SK-N-SH treated with all-trans-retinoic acid at 6 μM for 48 hours (cell line): ENCODE data around the gene DNHD1.

Experiments used
- ATAC-seq: fragments of 200-7000 bp; cut with Tn5 transposase; 3 replicates; pipeline ENCODE4 v1.9.1; 2020; ENCODE audit warnings: mild to moderate bottlenecking, moderate library complexity
- ARNTL ChIP-seq: fragments of 450-650 bp; formaldehyde crosslinking; IDR thresholded peaks from 2 replicates; pipeline ENCODE4 v1.5.0; 2020; ENCODE audit warnings: low read depth, mild to moderate bottlenecking, moderate library complexity, borderline replicate concordance
- BACH2 ChIP-seq: fragments of 250-450 bp; sonication (Bioruptor Pico); IDR thresholded peaks from 2 replicates; pipeline ENCODE4 v1.9.0; 2021; ENCODE audit warnings: mild to moderate bottlenecking, borderline replicate concordance
- CSDC2 ChIP-seq: fragments of 250-450 bp; sonication (Bioruptor Pico); IDR thresholded peaks from 2 replicates; pipeline ENCODE4 v1.5.0; 2020; ENCODE audit warnings: mild to moderate bottlenecking, moderate library complexity
- ESRRG ChIP-seq: fragments of 250-450 bp; sonication (Bioruptor Pico); IDR thresholded peaks from 2 replicates; pipeline ENCODE4 v1.6.1; 2021; ENCODE audit warnings: mild to moderate bottlenecking
- GLIS3 ChIP-seq: fragments of 250-450 bp; sonication (Bioruptor Pico); IDR thresholded peaks from 2 replicates; pipeline ENCODE4 v1.5.0; 2020; ENCODE audit warnings: mild to moderate bottlenecking, moderate library complexity
- ISL1 ChIP-seq: fragments of 250-450 bp; sonication (Bioruptor Pico); IDR thresholded peaks from 2 replicates; pipeline ENCODE4 v2.1.2; 2022; ENCODE audit warnings: mild to moderate bottlenecking, moderate library complexity
- OSR1 ChIP-seq: fragments of 250-450 bp; sonication (Bioruptor Pico); IDR thresholded peaks from 2 replicates; pipeline ENCODE4 v1.8.0; 2022; ENCODE audit warnings: moderate library complexity, mild to moderate bottlenecking, inconsistent platforms
- RARB ChIP-seq: fragments of 250-450 bp; sonication (Bioruptor Pico); IDR thresholded peaks from 2 replicates; pipeline ENCODE4 v1.8.0; 2021; ENCODE audit warnings: mild to moderate bottlenecking, moderate library complexity
- SNAI2 ChIP-seq: fragments of 250-450 bp; sonication (Bioruptor Pico); IDR thresholded peaks from 2 replicates; pipeline ENCODE4 v1.5.0; 2020; ENCODE audit warnings: mild to moderate bottlenecking, moderate library complexity
- TCF4 ChIP-seq: fragments of 250-450 bp; sonication (Bioruptor Pico); IDR thresholded peaks from 2 replicates; pipeline ENCODE4 v1.8.0; 2021; ENCODE audit warnings: mild to moderate bottlenecking, moderate library complexity, borderline replicate concordance
- TOX ChIP-seq: fragments of 250-450 bp; sonication (Bioruptor Pico); IDR thresholded peaks from 2 replicates; pipeline ENCODE4 v1.8.0; 2021; ENCODE audit warnings: mild to moderate bottlenecking, moderate library complexity, borderline replicate concordance
- ZC3H10 ChIP-seq: fragments of 250-450 bp; sonication (Bioruptor Pico); IDR thresholded peaks from 2 replicates; pipeline ENCODE4 v1.5.1; 2021; ENCODE audit warnings: mild to moderate bottlenecking, moderate library complexity
- ZFP3 ChIP-seq: fragments of 250-450 bp; sonication (Bioruptor Pico); IDR thresholded peaks from 2 replicates; pipeline ENCODE4 v1.5.0; 2020; ENCODE audit warnings: mild to moderate bottlenecking, moderate library complexity
- ZFP30 ChIP-seq: fragments of 450-650 bp; formaldehyde crosslinking; IDR thresholded peaks from 2 replicates; pipeline ENCODE4 v1.5.0; 2022; ENCODE audit warnings: mild to moderate bottlenecking, moderate library complexity
- ZNF565 ChIP-seq: fragments of 450-650 bp; formaldehyde crosslinking; conservative IDR thresholded peaks from 2 replicates; pipeline ENCODE4 v1.5.0; 2020; ENCODE audit warnings: low read depth, mild to moderate bottlenecking, moderate library complexity
- ZNF70 ChIP-seq: fragments of 450-650 bp; formaldehyde crosslinking; IDR thresholded peaks from 2 replicates; pipeline ENCODE4 v1.5.0; 2020; ENCODE audit warnings: mild to moderate bottlenecking, moderate library complexity
- ZNF8 ChIP-seq: fragments of 450-650 bp; formaldehyde crosslinking; IDR thresholded peaks from 2 replicates; pipeline ENCODE4 v1.5.0; 2020; ENCODE audit warnings: mild to moderate bottlenecking, moderate library complexity
- TF ChIP-seq, protein P1 (sequence below): fragments of 250-450 bp; sonication (Bioruptor Pico); IDR thresholded peaks from 2 replicates; pipeline ENCODE4 v1.5.1; 2021; ENCODE audit warnings: mild to moderate bottlenecking, moderate library complexity
- TF ChIP-seq, protein P2 (sequence below): fragments of 250-450 bp; sonication (Bioruptor Pico); IDR thresholded peaks from 2 replicates; pipeline ENCODE4 v1.5.1; 2020; ENCODE audit warnings: low read depth, mild to moderate bottlenecking, moderate library complexity
- TF ChIP-seq, protein P3 (sequence below): fragments of 250-450 bp; sonication (Bioruptor Pico); IDR thresholded peaks from 2 replicates; pipeline ENCODE4 v1.5.0; 2020; ENCODE audit warnings: mild to moderate bottlenecking, moderate library complexity
- TF ChIP-seq, protein P4 (sequence below): fragments of 250-450 bp; sonication (Bioruptor Pico); IDR thresholded peaks from 2 replicates; pipeline ENCODE4 v1.8.0; 2021; ENCODE audit warnings: low read depth, mild to moderate bottlenecking, moderate library complexity, borderline replicate concordance
- TF ChIP-seq, protein P5 (sequence below): fragments of 250-450 bp; sonication (Bioruptor Pico); IDR thresholded peaks from 2 replicates; pipeline ENCODE4 v1.8.0; 2020; ENCODE audit warnings: mild to moderate bottlenecking, moderate library complexity, borderline replicate concordance

Gene DNHD1

DNA sequence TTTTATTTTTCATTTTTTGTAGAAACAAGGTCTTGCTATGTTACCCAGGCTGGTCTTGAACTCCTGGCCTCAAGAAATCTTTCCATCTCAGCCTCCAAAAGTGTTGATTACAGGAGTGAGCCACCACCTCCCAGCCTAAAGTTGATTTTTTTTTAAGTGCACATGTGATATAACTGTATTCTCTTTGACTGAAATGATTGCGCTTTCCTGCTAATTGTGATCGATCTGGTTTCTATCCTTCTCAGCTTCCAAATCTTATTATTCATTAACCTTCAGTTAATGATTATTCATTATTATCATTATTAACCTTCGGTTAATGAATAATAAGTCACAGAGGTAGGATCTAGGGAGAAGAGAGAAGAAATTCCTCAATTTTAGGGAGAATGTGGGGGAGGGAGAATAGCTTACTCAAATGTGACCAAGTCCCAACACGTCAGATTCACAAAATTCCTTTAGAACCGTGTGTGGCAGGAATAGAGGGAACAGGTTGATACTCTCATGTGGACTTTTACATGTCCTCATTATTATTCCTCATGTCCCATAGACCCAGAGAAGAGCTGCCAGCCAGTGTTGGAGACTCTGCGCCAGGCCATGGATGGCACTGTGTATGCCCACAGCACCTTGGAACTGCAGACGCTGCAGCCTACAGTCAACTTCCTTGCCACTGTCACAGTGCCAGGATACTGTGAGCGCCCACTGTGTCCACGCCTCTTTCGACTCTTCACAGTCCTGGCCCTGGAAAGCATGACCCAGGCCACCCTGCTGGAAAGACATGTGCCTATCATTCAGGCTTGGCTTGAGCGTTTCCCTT lies 59.3 kb downstream of the DNHD1 start:
- no peak for ATAC-seq
- TF ChIP-seq ZNF8 (no peak), ISL1 (CRISPR knock-in tag) (no peak), ARNTL (CRISPR knock-in tag) (no peak), ZFP3 (CRISPR knock-in tag) (no peak), OSR1 (no peak), ZNF565 (CRISPR knock-in tag) (no peak), RARB (CRISPR knock-in tag) (no peak), CSDC2 (CRISPR knock-in tag) (no peak), TOX (no peak)
- TF ChIP-seq, protein P1, sequence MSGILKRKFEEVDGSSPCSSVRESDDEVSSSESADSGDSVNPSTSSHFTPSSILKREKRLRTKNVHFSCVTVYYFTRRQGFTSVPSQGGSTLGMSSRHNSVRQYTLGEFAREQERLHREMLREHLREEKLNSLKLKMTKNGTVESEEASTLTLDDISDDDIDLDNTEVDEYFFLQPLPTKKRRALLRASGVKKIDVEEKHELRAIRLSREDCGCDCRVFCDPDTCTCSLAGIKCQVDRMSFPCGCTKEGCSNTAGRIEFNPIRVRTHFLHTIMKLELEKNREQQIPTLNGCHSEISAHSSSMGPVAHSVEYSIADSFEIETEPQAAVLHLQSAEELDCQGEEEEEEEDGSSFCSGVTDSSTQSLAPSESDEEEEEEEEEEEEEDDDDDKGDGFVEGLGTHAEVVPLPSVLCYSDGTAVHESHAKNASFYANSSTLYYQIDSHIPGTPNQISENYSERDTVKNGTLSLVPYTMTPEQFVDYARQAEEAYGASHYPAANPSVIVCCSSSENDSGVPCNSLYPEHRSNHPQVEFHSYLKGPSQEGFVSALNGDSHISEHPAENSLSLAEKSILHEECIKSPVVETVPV (CRISPR knock-in tag), result no peak
- TF ChIP-seq, all 23 proteins: peak for 0

DNA sequence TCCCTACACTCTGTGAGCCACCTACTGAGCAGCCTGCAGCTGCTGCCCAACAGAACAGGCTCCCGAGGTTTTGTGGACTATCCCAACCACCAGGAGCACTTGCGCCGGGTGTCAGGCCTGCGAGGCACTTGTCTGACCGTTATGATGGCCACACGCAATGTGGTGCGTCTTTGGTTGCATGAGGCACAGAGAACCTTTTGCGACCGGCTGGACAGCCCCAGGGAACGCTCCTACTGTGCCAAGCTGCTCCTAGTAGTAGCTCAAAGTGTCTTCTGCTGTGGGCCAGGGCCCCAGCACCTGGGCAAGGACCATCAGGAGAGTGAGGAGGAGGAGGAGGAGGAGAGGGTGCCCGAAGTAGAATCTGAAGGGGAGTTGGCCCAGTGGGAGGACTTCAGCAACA lies 60.0 kb downstream of the DNHD1 start:
- TF ChIP-seq OSR1 (no peak), SNAI2 (CRISPR knock-in tag) (no peak), ZC3H10 (CRISPR knock-in tag) (no peak), ISL1 (CRISPR knock-in tag) (no peak), BACH2 (CRISPR knock-in tag) (no peak), ZNF70 (CRISPR knock-in tag) (no peak), ESRRG (no peak), GLIS3 (CRISPR knock-in tag) (no peak), CSDC2 (CRISPR knock-in tag) (no peak), ZNF565 (CRISPR knock-in tag) (no peak), ZNF8 (no peak), ZFP30 (CRISPR knock-in tag) (no peak), RARB (CRISPR knock-in tag) (no peak), TCF4 (CRISPR knock-in tag) (no peak), TOX (no peak)
- TF ChIP-seq, protein P2, sequence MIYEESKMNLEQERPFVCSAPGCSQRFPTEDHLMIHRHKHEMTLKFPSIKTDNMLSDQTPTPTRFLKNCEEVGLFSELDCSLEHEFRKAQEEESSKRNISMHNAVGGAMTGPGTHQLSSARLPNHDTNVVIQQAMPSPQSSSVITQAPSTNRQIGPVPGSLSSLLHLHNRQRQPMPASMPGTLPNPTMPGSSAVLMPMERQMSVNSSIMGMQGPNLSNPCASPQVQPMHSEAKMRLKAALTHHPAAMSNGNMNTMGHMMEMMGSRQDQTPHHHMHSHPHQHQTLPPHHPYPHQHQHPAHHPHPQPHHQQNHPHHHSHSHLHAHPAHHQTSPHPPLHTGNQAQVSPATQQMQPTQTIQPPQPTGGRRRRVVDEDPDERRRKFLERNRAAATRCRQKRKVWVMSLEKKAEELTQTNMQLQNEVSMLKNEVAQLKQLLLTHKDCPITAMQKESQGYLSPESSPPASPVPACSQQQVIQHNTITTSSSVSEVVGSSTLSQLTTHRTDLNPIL (CRISPR knock-in tag), result no peak
- TF ChIP-seq, protein P3, sequence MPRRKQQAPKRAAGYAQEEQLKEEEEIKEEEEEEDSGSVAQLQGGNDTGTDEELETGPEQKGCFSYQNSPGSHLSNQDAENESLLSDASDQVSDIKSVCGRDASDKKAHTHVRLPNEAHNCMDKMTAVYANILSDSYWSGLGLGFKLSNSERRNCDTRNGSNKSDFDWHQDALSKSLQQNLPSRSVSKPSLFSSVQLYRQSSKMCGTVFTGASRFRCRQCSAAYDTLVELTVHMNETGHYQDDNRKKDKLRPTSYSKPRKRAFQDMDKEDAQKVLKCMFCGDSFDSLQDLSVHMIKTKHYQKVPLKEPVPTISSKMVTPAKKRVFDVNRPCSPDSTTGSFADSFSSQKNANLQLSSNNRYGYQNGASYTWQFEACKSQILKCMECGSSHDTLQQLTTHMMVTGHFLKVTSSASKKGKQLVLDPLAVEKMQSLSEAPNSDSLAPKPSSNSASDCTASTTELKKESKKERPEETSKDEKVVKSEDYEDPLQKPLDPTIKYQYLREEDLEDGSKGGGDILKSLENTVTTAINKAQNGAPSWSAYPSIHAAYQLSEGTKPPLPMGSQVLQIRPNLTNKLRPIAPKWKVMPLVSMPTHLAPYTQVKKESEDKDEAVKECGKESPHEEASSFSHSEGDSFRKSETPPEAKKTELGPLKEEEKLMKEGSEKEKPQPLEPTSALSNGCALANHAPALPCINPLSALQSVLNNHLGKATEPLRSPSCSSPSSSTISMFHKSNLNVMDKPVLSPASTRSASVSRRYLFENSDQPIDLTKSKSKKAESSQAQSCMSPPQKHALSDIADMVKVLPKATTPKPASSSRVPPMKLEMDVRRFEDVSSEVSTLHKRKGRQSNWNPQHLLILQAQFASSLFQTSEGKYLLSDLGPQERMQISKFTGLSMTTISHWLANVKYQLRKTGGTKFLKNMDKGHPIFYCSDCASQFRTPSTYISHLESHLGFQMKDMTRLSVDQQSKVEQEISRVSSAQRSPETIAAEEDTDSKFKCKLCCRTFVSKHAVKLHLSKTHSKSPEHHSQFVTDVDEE (CRISPR knock-in tag), result no peak
- TF ChIP-seq, protein P1 (CRISPR knock-in tag), result no peak
- TF ChIP-seq, protein P4, sequence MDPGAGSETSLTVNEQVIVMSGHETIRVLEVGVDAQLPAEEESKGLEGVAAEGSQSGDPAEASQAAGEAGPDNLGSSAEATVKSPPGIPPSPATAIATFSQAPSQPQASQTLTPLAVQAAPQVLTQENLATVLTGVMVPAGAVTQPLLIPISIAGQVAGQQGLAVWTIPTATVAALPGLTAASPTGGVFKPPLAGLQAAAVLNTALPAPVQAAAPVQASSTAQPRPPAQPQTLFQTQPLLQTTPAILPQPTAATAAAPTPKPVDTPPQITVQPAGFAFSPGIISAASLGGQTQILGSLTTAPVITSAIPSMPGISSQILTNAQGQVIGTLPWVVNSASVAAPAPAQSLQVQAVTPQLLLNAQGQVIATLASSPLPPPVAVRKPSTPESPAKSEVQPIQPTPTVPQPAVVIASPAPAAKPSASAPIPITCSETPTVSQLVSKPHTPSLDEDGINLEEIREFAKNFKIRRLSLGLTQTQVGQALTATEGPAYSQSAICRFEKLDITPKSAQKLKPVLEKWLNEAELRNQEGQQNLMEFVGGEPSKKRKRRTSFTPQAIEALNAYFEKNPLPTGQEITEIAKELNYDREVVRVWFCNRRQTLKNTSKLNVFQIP, result no peak
- TF ChIP-seq, protein P5, sequence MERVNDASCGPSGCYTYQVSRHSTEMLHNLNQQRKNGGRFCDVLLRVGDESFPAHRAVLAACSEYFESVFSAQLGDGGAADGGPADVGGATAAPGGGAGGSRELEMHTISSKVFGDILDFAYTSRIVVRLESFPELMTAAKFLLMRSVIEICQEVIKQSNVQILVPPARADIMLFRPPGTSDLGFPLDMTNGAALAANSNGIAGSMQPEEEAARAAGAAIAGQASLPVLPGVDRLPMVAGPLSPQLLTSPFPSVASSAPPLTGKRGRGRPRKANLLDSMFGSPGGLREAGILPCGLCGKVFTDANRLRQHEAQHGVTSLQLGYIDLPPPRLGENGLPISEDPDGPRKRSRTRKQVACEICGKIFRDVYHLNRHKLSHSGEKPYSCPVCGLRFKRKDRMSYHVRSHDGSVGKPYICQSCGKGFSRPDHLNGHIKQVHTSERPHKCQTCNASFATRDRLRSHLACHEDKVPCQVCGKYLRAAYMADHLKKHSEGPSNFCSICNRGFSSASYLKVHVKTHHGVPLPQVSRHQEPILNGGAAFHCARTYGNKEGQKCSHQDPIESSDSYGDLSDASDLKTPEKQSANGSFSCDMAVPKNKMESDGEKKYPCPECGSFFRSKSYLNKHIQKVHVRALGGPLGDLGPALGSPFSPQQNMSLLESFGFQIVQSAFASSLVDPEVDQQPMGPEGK, result no peak
- ATAC-seq, result no peak
